ENCODE data around the gene KDM5C.

KDM5C gene

GRCh38 chrX:53234484-53234883, 9.5 kb upstream of the KDM5C start:
- Histone ChIP-seq H3K27me3 (ENCODE audit: insufficient read depth, low read depth) (no peaks in the 10 kb centered on the region), H3K27ac (no peak overlapping the region), H3K4me3 (IDR thresholded peaks at IDR 0.05; ENCODE audit: insufficient read depth, low read depth, low read length) (no peak overlapping the region), H3K4me1 (ENCODE audit: low read depth, poor library complexity, severe bottlenecking) (no peaks in the 10 kb centered on the region), H4K20me1 (ENCODE audit: insufficient read depth) (no peaks in the 10 kb centered on the region), H3K4me2 (no peak overlapping the region), H3K9ac (no peak overlapping the region), H3K36me3 (ENCODE audit: insufficient read depth) (no peaks in the 10 kb centered on the region), H2AFZ (ENCODE audit: low read depth) (no peak overlapping the region), H3K79me2 (ENCODE audit: insufficient read depth, low read depth) (no peaks in the 10 kb centered on the region)
- TF ChIP-seq CTCF (conservative IDR thresholded peaks at IDR 0.05; ENCODE audit: low read depth, low read length): no peak

- H3K4me1 ChIP-seq (ENCODE audit: low read depth, poor library complexity, severe bottlenecking): no peaks in the 10 kb centered on the region
- H3K79me2 ChIP-seq (ENCODE audit: insufficient read depth, low read depth): no peaks in the 10 kb centered on the region
- H3K27ac ChIP-seq: no peak overlapping the region
- H3K9ac ChIP-seq: no peak overlapping the region
- no peaks in the 10 kb centered on the region for H3K27me3 ChIP-seq (ENCODE audit: insufficient read depth, low read depth)
- TF ChIP-seq CTCF (conservative IDR thresholded peaks at IDR 0.05; ENCODE audit: low read depth, low read length): no peak
- no peak overlapping the region for H3K4me3 ChIP-seq (IDR thresholded peaks at IDR 0.05; ENCODE audit: insufficient read depth, low read depth, low read length)
- H3K36me3 ChIP-seq (ENCODE audit: insufficient read depth): no peaks in the 10 kb centered on the region
- H3K4me2 ChIP-seq: no peak overlapping the region
- H2AFZ ChIP-seq (ENCODE audit: low read depth): no peak overlapping the region
- H4K20me1 ChIP-seq (ENCODE audit: insufficient read depth): no peaks in the 10 kb centered on the region
Measured at GRCh38 chrX:53233536-53233935, 8.5 kb upstream of the KDM5C start.

- TF ChIP-seq CTCF (conservative IDR thresholded peaks at IDR 0.05; ENCODE audit: low read depth, low read length): no peak
- no peaks in the 10 kb centered on the region for H4K20me1 ChIP-seq (ENCODE audit: insufficient read depth)
- no peaks in the 10 kb centered on the region for H3K4me1 ChIP-seq (ENCODE audit: low read depth, poor library complexity, severe bottlenecking)
- no peaks in the 10 kb centered on the region for H3K36me3 ChIP-seq (ENCODE audit: insufficient read depth)
- H3K4me2 ChIP-seq: no peak overlapping the region
- no peak overlapping the region for H3K9ac ChIP-seq
- H2AFZ ChIP-seq (ENCODE audit: low read depth): no peak overlapping the region
- no peak overlapping the region for H3K27ac ChIP-seq
- H3K27me3 ChIP-seq (ENCODE audit: insufficient read depth, low read depth): no peaks in the 10 kb centered on the region
- no peak overlapping the region for H3K4me3 ChIP-seq (IDR thresholded peaks at IDR 0.05; ENCODE audit: insufficient read depth, low read depth, low read length)
- H3K79me2 ChIP-seq (ENCODE audit: insufficient read depth, low read depth): no peaks in the 10 kb centered on the region
Measured at GRCh38 chrX:53230116-53230515, 5.1 kb upstream of the KDM5C start.

GRCh38 chrX:53227224-53227765, 2.3 kb upstream of the KDM5C start:
- H2AFZ ChIP-seq (ENCODE audit: low read depth): no peak overlapping the region; the same call in 1 of the 2 replicates
- no peak overlapping the region for H3K9ac ChIP-seq
- no peak overlapping the region for H3K4me3 ChIP-seq (IDR thresholded peaks at IDR 0.05; ENCODE audit: insufficient read depth, low read depth, low read length)
- no peak for TF ChIP-seq CTCF (conservative IDR thresholded peaks at IDR 0.05; ENCODE audit: low read depth, low read length)
- H3K79me2 ChIP-seq (ENCODE audit: insufficient read depth, low read depth): peaks cover 26% of the 10 kb centered on the region
- peaks cover 15% of the 10 kb centered on the region for H3K4me1 ChIP-seq (ENCODE audit: low read depth, poor library complexity, severe bottlenecking)
- 0 out of 2 replicates have a peak, but pooled peaks cover 8% of the 10 kb centered on the region for H4K20me1 ChIP-seq (ENCODE audit: insufficient read depth)
- no peaks in the 10 kb centered on the region for H3K36me3 ChIP-seq (ENCODE audit: insufficient read depth)
- H3K27ac ChIP-seq: no peak overlapping the region
- H3K4me2 ChIP-seq: no peak overlapping the region
- no peaks in the 10 kb centered on the region for H3K27me3 ChIP-seq (ENCODE audit: insufficient read depth, low read depth)
